Measurements from ENCODE around the gene STK10.
A peak's percentile ranks its signal among the peaks of the same experiment; 100 is the strongest.

Gene STK10

DNA sequence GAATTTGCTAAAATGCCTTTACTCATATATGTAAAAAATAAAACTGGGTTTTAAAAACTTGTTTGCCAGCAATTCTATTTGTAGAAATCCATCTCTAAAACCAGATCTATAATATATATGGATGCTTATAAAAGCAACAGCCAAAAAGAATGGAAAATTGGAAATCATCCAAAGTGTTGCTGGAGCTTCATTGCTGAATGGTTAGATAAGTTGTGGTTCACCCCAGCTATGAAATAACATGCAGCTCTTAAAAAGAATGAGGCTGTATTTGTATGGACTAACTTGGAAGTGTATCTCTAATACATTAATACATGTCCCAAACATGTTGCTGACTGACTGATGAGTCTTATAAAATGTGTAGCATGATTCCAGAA, 76.2 kb downstream of the STK10 start:
- FAIRE-seq, result no peak
- DNase-seq (ENCODE audit: insufficient read length, low spot score), result no peak

DNA sequence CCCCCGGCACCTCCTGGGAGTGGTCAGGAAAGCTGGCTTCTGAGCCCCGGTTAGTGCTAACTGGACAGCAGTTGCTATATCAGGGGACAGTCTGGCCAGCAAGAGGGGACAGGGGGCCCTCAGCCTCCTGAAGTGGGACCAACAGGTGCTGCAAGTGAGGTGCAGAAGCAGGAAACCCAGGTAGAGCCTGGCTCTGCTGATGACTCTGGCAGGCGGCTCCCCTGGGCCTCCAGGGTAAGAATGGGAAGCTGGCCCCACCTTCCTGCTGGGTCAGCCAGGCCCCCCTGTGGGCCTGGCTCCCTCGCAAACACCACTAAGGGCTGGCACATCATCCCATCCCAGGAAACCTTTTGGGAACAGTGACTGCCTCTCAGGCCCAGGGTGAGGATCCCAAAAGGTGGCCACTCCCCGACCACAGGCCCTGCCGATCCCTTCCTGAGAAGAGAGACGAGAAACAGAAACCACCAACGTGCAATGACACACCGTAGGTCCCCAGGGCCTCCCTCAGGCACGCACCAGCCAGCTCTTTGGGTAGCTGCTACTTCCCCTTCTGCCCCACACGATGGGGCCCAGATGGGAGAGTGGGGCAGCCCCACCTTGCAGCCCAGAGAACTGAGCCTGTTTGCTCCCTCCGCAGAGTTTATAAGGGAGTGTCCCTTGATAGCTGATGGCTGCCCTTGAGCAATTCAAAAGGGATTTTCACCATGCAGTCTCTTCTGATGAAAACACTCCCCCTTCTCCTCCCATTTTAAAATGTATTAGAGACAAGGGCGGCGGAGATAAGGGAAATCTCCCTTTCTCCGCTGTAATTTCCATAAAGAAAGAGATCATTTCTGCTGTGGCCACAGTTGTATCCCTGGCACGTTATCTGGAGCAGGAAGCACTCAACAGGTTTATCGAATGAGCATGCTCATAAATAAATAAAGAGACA, 76.8 kb downstream of the STK10 start:
- no peak for DNase-seq (ENCODE audit: insufficient read length, low spot score)

DNA sequence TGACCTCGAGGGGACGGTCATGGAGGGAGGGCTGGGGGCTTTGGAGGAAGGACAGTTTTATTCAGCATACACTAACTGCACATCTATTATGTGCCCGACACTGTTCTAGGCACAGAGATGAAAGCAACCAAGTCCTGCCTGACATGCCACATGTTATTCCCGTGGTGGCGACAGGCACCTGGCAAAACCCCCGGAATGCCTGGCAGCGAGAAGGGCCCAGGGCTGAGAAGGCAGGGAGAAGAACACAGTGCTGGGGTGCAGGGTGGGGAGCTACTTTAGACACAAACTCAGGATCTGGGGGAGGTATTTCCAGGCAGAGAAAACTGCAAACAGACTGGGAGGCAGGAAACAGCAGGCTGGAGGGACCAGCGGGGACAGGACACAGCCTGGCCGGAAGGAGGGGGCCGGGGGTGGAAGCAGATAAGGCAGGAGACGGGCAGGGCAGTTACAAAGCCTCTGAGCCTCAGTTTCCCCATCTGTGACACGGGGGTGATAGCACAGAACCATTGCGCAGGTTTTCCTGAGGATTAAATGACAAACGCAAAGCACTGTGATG, 77.7 kb downstream of the STK10 start:
- FAIRE-seq (no peak), DNase-seq (ENCODE audit: insufficient read length, low spot score) (no peak)

More for the DNA sequence above, 76.8 kb downstream of the STK10 start:
- no peak for FAIRE-seq

DNA sequence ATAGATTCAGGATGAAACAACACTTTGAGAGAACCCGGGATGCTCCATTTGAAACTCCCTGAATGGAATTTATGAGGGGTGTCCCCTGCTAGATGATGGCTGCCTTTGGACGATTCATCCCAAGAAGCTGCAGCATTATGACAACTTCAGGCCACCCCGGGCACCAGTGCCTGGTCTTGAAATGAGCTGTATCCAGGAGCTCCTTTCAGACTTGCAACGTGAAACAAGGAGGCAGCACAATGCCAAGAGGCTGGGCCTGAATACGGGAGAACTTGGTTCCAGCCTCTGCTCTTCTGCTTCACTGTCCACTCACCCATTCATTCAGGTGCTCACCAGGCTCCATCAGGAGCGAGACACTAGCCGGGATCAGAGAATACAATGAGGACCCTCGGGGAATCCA, 78.3 kb downstream of the STK10 start:
- FAIRE-seq, result no peak

DNA sequence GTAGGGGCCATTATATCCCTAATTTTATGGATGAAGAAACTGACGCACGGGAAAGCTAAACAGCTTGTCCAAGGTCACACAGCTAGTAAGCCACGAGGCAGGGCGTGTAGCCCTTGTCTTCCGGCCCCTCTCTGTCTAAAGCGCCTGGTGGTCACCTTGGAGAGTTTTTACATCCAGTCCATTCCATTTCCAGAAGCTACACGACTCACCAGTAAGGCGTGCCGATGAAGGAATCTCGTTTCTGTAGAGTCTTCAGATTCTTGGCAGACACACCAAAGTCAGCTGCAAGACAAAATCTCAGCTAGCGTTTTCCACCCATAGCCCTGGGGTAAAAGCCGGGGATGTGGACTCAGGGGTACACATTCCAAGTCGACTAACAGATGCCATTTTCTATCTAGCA, 80.5 kb downstream of the STK10 start:
- DNase-seq (ENCODE audit: insufficient read length, low spot score) (peak; percentile 73), FAIRE-seq (no peak)

More for the DNA sequence above, 78.3 kb downstream of the STK10 start:
- DNase-seq (ENCODE audit: insufficient read length, low spot score), result no peak

DNA sequence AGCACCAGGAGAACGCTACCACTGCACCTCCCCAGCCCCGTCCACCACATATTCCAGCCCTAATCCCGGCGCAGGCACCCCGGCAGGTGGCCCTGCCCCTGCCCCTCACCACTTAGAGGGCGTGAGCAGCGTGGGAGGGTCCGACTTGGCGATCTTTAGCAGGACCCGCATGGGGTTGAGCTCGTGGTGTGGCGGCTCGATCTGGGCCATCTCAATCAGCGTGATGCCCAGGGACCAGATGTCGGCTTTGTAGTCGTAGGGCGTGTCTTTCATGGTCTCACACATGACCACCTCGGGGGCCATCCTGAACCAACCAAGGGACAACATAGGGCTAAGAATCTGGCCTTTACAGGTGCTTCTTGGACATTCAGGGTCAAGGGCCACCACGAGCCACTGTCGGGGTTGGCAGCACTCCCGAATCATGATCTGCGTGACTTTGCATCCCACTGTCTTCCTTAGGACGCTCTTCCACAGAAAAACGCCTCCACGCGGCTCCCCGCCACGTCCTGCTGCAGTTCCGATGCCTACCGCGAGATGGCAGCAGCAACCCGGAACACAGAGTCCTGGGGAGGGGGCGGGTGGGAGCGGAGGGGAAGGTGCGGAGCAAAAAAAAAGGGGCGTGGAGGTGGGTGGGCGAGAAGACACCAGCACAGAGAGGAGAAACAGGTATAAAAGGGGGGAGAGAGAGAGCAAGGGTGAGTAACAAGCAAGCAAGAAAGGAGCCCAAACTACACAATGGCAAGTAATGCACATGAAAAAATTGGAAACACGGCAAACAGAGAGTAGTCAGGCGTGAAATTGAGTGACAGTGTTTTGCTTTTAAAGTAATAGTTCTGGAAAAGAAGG, 81.3 kb downstream of the STK10 start:
- FAIRE-seq (peak; percentile 49), DNase-seq (ENCODE audit: insufficient read length, low spot score) (peak; percentile 55)

DNA sequence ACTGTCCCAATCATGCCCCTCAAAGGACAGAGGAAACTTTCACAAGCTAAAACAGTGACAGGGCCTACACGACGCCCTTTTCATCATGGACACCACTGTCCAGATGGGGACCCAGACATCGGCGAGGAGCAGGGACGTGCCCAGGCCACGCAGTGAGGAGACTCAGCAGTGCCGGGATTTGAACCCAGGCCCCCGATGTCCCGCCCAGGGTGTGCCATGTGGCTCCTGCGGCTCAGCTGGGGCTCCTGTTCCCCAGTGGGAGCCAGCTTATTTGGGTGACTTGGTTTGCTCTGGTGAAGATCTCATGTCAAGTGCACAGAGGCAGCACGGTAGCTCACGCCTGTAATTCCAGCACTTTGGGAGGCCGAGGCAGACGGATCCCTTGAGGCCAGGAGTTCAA, 82.2 kb downstream of the STK10 start:
- DNase-seq (ENCODE audit: insufficient read length, low spot score), result no peak
- FAIRE-seq, result no peak

DNA sequence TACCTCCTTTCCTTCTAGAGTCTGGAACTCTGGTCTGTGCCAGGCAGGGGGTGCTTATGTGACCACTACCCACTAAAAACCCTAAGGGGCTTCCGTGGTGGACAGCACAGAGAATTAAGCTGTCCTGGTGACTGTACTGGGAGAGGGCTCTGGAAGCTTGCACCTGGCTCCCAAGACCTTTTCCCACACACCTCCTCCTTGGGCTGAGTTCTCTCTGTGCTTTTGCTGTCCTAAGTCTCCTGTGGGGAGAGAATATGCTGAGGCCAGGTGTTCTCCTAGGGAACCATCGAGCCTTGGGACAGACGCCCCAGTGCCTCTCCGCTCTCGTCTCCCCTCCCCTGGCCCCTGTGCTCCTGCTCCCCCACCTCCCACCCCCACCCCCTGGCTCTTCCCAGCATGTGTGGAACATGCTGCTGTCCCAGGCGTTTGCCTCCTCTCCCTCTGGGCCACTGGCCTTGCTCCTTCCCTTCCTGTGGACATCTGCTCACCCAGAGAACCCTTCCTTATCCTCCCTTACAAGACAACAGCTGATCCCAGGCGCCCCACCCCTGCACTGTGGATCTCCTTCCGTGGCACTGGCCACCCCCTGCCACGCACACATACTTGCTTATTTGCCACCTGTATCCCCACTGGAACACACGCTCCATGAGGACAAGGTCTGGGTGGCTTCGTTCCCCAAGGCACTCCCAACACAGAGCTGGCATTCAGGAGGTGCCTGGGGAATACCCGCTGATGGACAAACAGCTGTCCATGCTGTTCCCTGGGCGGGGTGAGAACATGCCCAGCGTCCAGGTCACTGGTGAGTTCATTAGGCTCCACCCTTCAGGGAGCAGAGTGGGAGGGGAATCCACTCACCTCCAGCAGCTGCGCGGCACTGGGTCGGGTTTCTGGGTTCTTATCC, 83.0 kb downstream of the STK10 start:
- DNase-seq (ENCODE audit: insufficient read length, low spot score), result no peak
- FAIRE-seq, result no peak

DNA sequence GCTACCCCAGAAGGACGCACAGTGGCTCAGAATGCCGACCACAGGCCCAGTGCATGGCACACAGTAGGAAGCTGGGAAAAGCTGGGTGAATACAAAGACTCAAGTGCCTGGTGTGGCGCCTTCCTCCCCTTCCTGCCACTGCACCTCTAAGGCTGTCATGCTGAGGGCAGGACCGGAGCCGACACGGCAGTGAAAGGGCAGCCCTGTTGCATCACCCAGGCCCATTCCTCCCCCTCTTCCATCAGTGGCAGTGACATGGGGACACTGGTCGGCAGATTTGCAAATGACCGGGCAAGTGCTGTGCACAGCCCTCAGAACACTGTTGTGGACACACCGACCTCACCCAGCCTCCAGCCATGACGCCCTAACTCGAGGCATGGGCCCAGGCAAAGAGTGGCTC, 84.0 kb downstream of the STK10 start:
- no peak for DNase-seq (ENCODE audit: insufficient read length, low spot score)
- FAIRE-seq, result no peak

DNA sequence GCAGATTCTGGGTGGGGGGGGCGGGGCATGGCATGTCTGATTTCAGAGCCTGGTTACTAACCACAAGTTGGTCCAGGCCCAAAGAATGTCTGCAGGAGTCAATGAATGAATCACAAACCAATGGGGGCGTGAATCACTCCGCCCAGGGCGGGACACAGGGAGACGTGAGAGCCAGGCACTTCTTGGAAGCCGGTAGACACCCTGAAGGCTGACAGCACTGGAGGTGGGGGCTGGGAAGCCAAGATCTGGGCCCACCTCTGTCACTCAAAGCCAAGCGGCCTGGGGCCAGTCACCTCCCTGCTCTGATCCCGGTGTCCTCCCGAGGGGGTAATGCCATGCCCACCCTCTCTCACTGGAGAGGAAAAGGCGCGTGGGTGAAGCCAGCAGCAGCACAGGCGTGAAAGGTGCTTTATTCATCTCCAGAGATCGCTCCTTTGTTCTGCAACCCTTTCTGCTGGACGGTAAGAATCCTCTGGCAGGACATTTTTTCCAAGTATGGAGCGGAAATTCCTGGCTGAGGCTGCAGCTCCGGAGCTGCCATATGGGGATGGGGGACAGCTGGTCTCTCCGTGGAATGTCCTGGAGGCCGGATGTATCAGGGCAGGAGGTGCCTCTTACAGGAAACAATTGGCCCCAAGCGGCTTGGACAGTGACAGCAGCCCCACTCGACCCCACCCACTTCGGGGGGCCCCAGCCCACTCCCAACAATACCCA, 85.0 kb downstream of the STK10 start:
- DNase-seq (ENCODE audit: insufficient read length, low spot score) (peak; percentile 96), FAIRE-seq (peak; percentile 90)

DNA sequence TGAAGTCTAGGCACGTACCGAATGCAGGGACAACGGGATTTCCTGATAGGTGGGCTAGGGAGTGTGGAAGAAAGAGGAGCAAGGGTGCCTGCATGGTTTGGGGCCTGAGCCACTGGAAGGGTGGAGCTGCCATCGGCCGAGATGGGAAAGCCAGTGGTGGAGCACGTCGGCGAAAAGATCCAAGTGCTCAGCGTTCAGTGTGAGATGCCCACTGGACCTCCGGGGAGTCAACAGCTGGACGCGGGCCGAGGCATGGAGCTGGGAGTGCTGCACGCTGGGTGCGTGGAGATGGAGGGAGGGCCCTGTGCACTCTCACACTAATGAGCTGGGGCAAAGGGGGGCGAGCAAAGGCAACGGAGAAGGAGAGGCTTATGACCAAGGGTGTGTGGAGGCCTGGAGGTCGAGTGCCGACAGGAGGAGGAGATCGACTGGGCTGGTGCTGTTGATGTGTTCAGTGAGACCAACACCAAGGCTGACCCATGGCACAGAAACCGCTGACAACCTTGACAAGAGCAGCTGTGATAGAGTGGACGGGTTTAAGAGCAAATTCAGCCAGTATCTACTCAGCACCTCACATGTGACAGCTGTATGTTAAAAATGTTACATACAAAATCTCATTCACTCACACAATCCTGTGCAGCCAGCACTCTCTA, 85.7 kb downstream of the STK10 start:
- DNase-seq (ENCODE audit: insufficient read length, low spot score) (no peak), FAIRE-seq (peak; percentile 52)

DNA sequence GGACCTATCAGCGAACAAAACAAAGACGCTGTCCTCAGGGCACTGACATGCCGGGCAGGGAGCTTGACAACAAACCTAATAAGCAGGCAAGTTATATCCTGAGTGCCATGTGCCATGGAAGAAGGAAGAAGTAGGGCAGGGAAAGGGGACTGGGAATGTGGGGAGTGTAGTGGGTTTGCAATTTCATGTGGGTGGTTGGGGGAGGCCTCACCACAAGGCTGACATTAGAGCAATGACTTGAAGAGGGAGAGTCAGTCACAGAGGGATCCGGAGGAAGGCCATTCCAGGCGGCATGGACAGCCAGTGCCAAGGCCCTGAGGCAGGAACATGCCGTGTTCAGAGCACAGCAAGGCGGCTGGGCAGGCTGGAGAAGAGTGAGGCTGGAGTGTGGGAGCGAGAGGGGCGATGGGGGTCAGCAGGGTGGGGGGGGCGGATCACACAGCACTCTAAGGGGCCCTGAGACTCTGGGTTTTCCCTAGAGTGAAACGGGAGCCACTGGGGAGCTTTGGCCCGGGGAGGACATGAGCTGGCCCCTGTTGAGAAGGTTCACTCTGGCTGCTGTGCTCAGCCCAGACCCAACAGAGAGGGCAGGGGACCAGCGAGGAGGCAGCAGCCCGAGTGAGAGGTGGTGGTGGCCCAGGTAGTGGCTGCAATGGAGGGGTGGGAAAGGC, 86.3 kb downstream of the STK10 start:
- no peak for FAIRE-seq

DNA sequence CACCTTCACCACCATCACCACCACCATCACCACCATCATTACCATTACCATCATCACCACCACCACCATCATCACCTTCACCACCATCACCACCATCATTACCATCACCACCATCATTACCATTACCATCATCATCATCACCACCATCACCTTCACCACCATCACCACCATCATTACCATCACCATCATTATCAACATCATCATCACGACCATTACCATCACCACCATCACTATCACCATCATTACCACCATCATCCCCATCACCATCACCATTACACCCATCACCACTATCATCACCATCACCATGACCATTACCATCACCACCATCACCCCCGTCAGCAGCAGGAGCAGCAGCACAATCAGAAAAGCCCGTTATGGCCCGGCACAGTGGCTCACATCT, 89.1 kb downstream of the STK10 start:
- FAIRE-seq (peak; percentile 99), DNase-seq (ENCODE audit: insufficient read length, low spot score) (no peak)

More for the DNA sequence above, 86.3 kb downstream of the STK10 start:
- DNase-seq (ENCODE audit: insufficient read length, low spot score), result no peak

DNA sequence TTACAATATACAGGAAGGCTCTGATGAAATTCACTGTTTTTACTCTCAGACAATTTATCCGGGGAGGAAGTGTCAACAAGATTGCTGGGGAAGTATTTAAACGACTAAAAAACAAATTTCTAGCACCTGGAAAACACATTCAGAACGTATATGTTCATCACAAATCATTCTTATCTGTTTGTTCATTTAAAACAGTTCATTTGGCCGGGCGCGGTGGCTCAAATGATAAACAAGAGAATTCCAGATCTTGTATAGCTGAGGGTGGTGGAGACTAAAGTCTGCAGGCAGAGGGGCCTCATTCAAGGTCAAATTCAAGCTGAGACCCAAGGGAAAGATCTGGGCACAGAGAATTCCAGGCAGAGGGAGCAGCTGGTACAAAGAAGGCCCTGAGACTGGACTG, 90.0 kb downstream of the STK10 start:
- DNase-seq (ENCODE audit: insufficient read length, low spot score), result no peak
- no peak for FAIRE-seq

DNA sequence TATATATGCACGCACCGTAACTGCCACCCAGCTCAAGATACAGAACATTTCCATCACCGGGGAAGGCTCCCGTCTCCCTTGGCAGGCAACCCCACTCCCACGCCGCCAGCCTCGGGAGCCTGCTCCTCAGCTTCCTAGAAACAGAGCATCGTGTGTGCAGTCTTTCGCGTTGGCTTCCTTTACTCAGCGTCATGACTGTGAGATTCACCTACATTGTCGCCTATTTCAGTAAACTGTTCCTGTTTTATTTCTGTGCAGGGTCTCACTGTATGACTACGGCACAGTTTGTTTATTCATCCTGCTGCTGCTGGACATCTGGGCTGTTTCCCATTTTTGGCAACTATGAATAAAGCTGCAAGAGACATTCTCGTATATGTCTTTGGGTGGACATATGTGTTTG, 90.7 kb downstream of the STK10 start:
- DNase-seq (ENCODE audit: insufficient read length, low spot score) (no peak), FAIRE-seq (no peak)

DNA sequence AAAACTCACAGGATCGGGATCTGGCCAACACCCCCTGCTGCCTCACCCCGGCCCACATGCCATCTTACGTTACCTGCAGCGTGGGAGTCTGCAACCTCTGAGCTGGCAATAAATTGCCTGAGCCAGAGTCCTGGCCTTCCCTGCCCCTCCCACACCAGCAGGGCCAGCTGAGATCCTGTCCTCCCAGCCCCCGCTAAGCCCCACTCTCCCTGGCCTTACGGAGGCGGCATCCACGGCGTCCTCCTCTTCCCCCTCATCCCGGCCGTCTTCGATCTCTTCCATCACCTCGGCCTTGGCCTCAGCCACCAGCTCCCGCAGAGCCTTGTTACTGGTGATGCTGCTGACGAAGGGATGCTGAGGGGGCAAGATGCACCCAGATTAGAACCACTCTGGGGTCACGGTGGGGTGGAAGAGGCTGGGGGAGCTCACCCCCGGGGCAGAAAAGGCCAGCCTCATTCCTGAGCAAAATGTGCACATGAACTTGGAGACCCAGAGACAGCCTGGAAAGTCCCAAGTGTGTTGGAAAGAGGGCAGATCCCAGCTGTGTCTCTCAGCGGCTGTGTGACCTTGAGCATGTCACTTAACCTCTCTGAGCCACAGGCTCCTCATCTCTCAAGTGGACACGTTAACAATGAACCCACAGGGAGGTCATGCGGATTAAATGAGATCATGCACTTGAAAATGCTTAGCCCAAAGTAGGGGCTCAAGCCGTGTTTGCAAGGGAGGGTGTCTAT, 91.7 kb downstream of the STK10 start:
- no peak for FAIRE-seq
- no peak for DNase-seq (ENCODE audit: insufficient read length, low spot score)

DNA sequence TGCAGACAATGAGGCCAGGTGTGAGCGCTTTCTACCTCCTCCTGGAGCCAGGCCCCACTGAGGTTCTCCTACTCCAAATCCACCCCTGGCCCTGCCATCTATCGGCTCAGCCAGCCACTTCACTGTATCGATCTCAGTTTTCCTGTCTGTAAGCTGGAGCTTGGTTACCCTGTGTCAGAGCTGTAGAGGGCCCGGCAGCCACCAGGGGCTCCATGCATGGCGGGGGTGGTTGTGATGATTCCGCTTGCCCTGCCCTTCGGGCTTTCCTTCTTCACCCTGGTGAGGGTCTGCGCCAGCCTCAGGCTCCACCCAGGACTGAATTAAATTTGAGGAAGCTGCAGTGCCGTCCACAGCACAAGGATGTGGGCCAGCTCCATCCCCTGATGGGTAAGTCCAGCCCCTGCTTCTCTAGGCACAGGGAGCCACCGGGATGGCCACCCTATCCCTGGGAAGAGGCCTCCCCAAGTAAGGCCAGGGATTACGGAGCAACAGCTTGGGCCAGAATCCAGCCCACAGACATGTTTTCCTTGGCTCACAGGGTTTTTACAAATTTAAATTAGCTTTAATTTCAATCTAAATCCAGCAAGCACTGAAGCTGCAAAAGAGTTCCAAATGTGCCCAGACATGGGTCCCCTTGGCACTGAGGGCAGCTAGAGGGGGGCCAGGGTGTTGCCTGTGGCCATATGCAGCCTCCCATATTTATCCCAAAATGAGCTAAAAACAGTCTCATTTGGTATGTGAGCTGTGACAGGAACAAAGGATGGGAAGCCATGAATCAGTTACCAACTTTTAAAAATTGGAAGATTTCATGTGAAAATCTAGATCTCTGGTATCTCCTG, 92.4 kb downstream of the STK10 start:
- FAIRE-seq, result no peak
- DNase-seq (ENCODE audit: insufficient read length, low spot score), result no peak

Measured in HTR-8/SVneo (cell line).